ENCODE data around the gene PMM1.

GRCh38 chr22:41579297-41579996, 10.2 kb downstream of the PMM1 start:
- no peak for TF ChIP-seq EZH2 (IDR thresholded peaks at IDR 0.05; ENCODE audit: insufficient read depth, poor library complexity, severe bottlenecking)
- no peak for TF ChIP-seq EZH2phosphoT487 (IDR thresholded peaks at IDR 0.05; ENCODE audit: insufficient read depth, low read depth)

Data from GM23248 (cell line).